GM18507 (cell line): ENCODE data around the gene RGS5.
"Not testable (repeated sequence)": the region's sequence is repeated elsewhere in the genome, so short reads cannot be mapped to it uniquely, and the experiment has no call there.

Experiments used
- DNase-seq: peaks from one replicate; pipeline ENCODE4 v3.0.0; 2011; ENCODE audit warnings: low read depth; ENCODE audit not compliant: insufficient read length; ENCODE audit errors: extremely low spot score
- FAIRE-seq: peaks from 2 replicates; lab custom pipeline; 2011; peaks lifted over from hg19 to GRCh38; lab: Jason Lieb, UNC

Gene RGS5

GRCh38 chr1:163202833-163203451, at the start of gene RGS5:
Gene RGS5, minus strand, starts transcription at chr1:163202916. Its CDS starts 81 bp downstream, at chr1:163202835.
- DNase-seq (no peak), FAIRE-seq (no peak)

GRCh38 chr1:163250382-163250974, 47.8 kb upstream of the RGS5 start:
- DNase-seq, result no peak
- no peak for FAIRE-seq

GRCh38 chr1:163248064-163248463, 45.3 kb upstream of the RGS5 start:
- FAIRE-seq (no peak), DNase-seq (no peak)

- not testable (repeated sequence) for DNase-seq
- FAIRE-seq, result peak; percentile 50
Measured at GRCh38 chr1:163244648-163245047, 41.9 kb upstream of the RGS5 start.

GRCh38 chr1:163241746-163242145, 39.0 kb upstream of the RGS5 start:
- no peak for DNase-seq
- no peak for FAIRE-seq

GRCh38 chr1:163240705-163241104, 38.0 kb upstream of the RGS5 start:
- FAIRE-seq (no peak), DNase-seq (no peak)

- FAIRE-seq, DNase-seq: not testable (repeated sequence)
Measured at GRCh38 chr1:163233643-163234042, 30.9 kb upstream of the RGS5 start.

GRCh38 chr1:163231385-163231784, 28.7 kb upstream of the RGS5 start:
- FAIRE-seq (no peak), DNase-seq (no peak)

GRCh38 chr1:163230827-163231226, 28.1 kb upstream of the RGS5 start:
- no peak for FAIRE-seq
- no peak for DNase-seq

- not testable (repeated sequence) for DNase-seq, FAIRE-seq
Measured at GRCh38 chr1:163228271-163228670, 25.6 kb upstream of the RGS5 start.

GRCh38 chr1:163227126-163227525, 24.4 kb upstream of the RGS5 start:
- no peak for FAIRE-seq
- no peak for DNase-seq

GRCh38 chr1:163213626-163214025, 10.9 kb upstream of the RGS5 start:
- no peak for FAIRE-seq

GRCh38 chr1:163211667-163212066, 9.0 kb upstream of the RGS5 start:
- FAIRE-seq (no peak), DNase-seq (no peak)

More at GRCh38 chr1:163213626-163214025, 10.9 kb upstream of the RGS5 start:
- no peak for DNase-seq

GRCh38 chr1:163205513-163205912, 2.8 kb upstream of the RGS5 start:
- FAIRE-seq, result no peak

GRCh38 chr1:163203561-163203960, 845 bp upstream of the RGS5 start:
- DNase-seq, result no peak
- no peak for FAIRE-seq

More at GRCh38 chr1:163205513-163205912, 2.8 kb upstream of the RGS5 start:
- DNase-seq, result no peak

- DNase-seq (no peak), FAIRE-seq (no peak)
Measured at GRCh38 chr1:163201906-163202305, 810 bp downstream of the RGS5 start.

GRCh38 chr1:163197022-163197421, 5.7 kb downstream of the RGS5 start:
- FAIRE-seq (no peak), DNase-seq (no peak)

GRCh38 chr1:163196449-163196787, 6.3 kb downstream of the RGS5 start:
- DNase-seq (no peak), FAIRE-seq (no peak)

GRCh38 chr1:163195728-163196448, 6.8 kb downstream of the RGS5 start:
- FAIRE-seq (no peak), DNase-seq (no peak)

GRCh38 chr1:163191301-163191700, 11.4 kb downstream of the RGS5 start:
- no peak for FAIRE-seq
- DNase-seq, result no peak

- FAIRE-seq (no peak), DNase-seq (no peak)
Measured at GRCh38 chr1:163188947-163189346, 13.8 kb downstream of the RGS5 start.
